Neutrophil (primary cell): Measurements from ENCODE around the gene EME2.

Experiments
- H3K27ac ChIP-seq: fragments of 200-600 bp; sonication (generic); 2 replicates; pipeline ENCODE4 v1.5.1; 2016; ENCODE audit warnings: mild to moderate bottlenecking, moderate library complexity
- H3K27me3 ChIP-seq: fragments of 200-600 bp; sonication (generic); 2 replicates; pipeline ENCODE4 v1.6.0; 2016; ENCODE audit warnings: mild to moderate bottlenecking
- H3K36me3 ChIP-seq: fragments of 200-600 bp; sonication (generic); 2 replicates; pipeline ENCODE4 v1.5.1; 2017
- H3K4me1 ChIP-seq, 2 experiments: fragments of 200-600 bp in 1 of 2; sonication (generic) in 1 of 2; 1 replicate in 1 of 2; 2 replicates in 1 of 2; pipeline versions ENCODE4 v1.5.1 to v1.6.1; 2013 to 2016; ENCODE audit warnings: low read depth in 1 of 2, low read length in 1 of 2, mild to moderate bottlenecking in 1 of 2, moderate library complexity in 1 of 2; ENCODE audit not compliant: control insufficient read depth in 1 of 2, insufficient read depth in 1 of 2
- H3K4me3 ChIP-seq, 2 experiments: fragments of 200-600 bp in 1 of 2; sonication (generic) in 1 of 2; 1 replicate in 1 of 2; 2 replicates in 1 of 2; pipeline ENCODE4 v1.5.1; 2013 to 2016; ENCODE audit warnings: low read depth in 1 of 2, low read length in 1 of 2, mild to moderate bottlenecking in 1 of 2, moderate library complexity in 1 of 2
- H3K9me3 ChIP-seq: fragments of 200-600 bp; sonication (generic); 2 replicates; pipeline ENCODE4 v1.5.1; 2016
- TF ChIP-seq, protein P1 (sequence below): fragments of 200-600 bp; sonication (generic); IDR thresholded peaks from 2 replicates; pipeline ENCODE4 v1.5.1; 2016; ENCODE audit warnings: antibody characterized with exemption

Gene EME2

GRCh38 chr16:1746693-1747195 is 25.9 kb upstream of the EME2 start:
- no peaks in the 10 kb centered on the region for H3K9me3 ChIP-seq
- H3K36me3 ChIP-seq = peaks cover 83% of the 10 kb centered on the region
- no peak overlapping the region for H3K27ac ChIP-seq
- TF ChIP-seq, protein P1, sequence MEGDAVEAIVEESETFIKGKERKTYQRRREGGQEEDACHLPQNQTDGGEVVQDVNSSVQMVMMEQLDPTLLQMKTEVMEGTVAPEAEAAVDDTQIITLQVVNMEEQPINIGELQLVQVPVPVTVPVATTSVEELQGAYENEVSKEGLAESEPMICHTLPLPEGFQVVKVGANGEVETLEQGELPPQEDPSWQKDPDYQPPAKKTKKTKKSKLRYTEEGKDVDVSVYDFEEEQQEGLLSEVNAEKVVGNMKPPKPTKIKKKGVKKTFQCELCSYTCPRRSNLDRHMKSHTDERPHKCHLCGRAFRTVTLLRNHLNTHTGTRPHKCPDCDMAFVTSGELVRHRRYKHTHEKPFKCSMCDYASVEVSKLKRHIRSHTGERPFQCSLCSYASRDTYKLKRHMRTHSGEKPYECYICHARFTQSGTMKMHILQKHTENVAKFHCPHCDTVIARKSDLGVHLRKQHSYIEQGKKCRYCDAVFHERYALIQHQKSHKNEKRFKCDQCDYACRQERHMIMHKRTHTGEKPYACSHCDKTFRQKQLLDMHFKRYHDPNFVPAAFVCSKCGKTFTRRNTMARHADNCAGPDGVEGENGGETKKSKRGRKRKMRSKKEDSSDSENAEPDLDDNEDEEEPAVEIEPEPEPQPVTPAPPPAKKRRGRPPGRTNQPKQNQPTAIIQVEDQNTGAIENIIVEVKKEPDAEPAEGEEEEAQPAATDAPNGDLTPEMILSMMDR = no peak
- H3K4me3 ChIP-seq = no peak overlapping the region
- H3K4me1 ChIP-seq = no peaks in the 10 kb centered on the region
- no peaks in the 10 kb centered on the region for H3K27me3 ChIP-seq

GRCh38 chr16:1747934-1748333 is 24.7 kb upstream of the EME2 start:
- no peaks in the 10 kb centered on the region for H3K4me1 ChIP-seq
- H3K27me3 ChIP-seq = no peaks in the 10 kb centered on the region
- TF ChIP-seq, protein P1 = no peak
- peaks cover 94% of the 10 kb centered on the region for H3K36me3 ChIP-seq
- no peak overlapping the region for H3K27ac ChIP-seq
- H3K4me3 ChIP-seq = no peak overlapping the region
- no peaks in the 10 kb centered on the region for H3K9me3 ChIP-seq

GRCh38 chr16:1749152-1750117 is 23.2 kb upstream of the EME2 start:
- Histone ChIP-seq H3K36me3 (peaks cover 88% of the 10 kb centered on the region), H3K9me3 (no peaks in the 10 kb centered on the region), H3K27me3 (no peaks in the 10 kb centered on the region), H3K27ac (no peak overlapping the region), H3K4me1 (no peaks in the 10 kb centered on the region), H3K4me3 (no peak overlapping the region)
- TF ChIP-seq, protein P1 = no peak

DNA sequence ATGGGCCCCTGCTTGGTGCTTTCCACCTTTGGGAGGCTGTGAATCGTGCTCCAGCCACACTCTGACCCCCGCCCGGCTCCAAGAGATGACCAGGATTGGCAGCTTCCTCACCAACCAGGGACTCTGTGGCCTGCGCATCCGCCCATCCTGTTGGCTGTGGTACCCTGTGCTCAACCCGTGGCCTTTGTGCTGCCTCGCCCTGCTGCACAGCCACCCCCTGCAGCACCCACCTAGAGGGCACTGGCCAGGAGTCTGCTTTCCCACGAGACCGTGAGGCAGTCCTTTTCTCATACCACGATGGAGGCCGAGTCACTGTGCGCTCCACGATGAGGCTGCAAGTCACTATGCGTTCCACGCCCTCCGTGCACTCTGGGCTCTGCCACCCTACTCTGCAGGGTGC is 20.7 kb upstream of the EME2 start:
- Histone ChIP-seq H3K9me3 (no peaks in the 10 kb centered on the region), H3K4me3 (no peak overlapping the region), H3K27ac (no peak overlapping the region), H3K4me1 (no peaks in the 10 kb centered on the region), H3K27me3 (no peaks in the 10 kb centered on the region), H3K36me3 (peaks cover 71% of the 10 kb centered on the region)
- TF ChIP-seq, protein P1 = no peak

- no peaks in the 10 kb centered on the region for H3K27me3 ChIP-seq
- TF ChIP-seq, protein P1 = no peak
- no peaks in the 10 kb centered on the region for H3K4me1 ChIP-seq
- H3K27ac ChIP-seq = no peak overlapping the region
- H3K4me3 ChIP-seq = no peak overlapping the region
- peaks cover 71% of the 10 kb centered on the region for H3K36me3 ChIP-seq
- no peaks in the 10 kb centered on the region for H3K9me3 ChIP-seq
These were observed 19.8 kb upstream of the EME2 start for GRCh38 chr16:1752853-1753252.
